ENCODE results near the gene NBEA. TPM values are rescaled to one million over a fixed set of nuclear protein-coding genes. Genes with fewer than 3 reads are reported as not detected.
"Not testable (repeated sequence)": the region's sequence is repeated elsewhere in the genome, so short reads cannot be mapped to it uniquely, and the experiment has no call there.

Gene NBEA
- total RNA-seq, 2 donors from 2014 or later, result 17.5 to 24.7 TPM

DNA sequence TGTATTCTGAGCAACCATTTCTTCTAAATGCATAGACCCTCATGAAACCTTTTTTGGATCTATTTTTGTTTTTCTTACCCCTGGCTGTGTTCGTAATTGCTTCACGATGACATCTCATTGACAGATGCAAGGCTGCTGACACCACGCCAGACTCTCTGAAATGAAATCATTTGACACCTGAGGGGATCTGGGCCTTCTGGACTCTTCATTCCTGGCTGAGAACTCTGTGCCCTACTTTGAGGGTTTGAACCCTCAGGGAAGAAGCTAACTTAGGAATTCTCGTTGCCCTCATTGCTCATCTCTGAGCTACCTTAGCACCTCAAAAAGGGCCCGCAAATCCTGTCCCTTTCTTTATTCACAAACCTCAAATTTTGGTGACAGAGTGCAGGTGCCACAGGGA, 40.5 kb upstream of the NBEA start:
- TF ChIP-seq CTCF (IDR thresholded peaks at IDR 0.05), result no peak
- no peaks in the 10 kb centered on the region for H3K4me1 ChIP-seq
- H3K36me3 ChIP-seq, result no peaks in the 10 kb centered on the region

DNA sequence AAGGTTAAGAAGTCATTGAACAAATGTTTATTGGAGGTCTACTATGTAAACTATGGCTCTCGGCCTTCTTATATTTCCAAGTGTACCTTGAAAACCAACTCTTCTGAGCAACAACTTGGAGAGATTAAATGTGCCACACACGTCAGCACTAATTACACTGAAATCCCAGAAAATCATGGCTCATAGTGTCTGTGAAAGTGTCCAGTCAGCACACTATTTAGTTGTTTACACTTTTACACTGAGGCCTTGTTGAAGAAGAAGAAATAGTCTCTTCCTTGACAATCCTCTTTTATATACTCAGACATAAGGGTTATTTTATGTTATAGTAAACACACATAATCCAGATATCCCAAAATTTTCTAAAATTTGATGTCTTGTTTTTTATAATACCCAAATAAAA, 30.9 kb upstream of the NBEA start:
- no peaks in the 10 kb centered on the region for H3K4me1 ChIP-seq
- DNase-seq (ENCODE audit: low spot score), result no peak
- no peak overlapping the region for H3K27ac ChIP-seq
- TF ChIP-seq CTCF (IDR thresholded peaks at IDR 0.05), result no peak
- no peaks in the 10 kb centered on the region for H3K36me3 ChIP-seq
- H3K27me3 ChIP-seq, result no peaks in the 10 kb centered on the region
- no peaks in the 10 kb centered on the region for H3K9me3 ChIP-seq
- H3K4me3 ChIP-seq, result no peak overlapping the region

More for the DNA sequence above, 40.5 kb upstream of the NBEA start:
- no peak for DNase-seq (ENCODE audit: low spot score)
- H3K27ac ChIP-seq, result no peak overlapping the region
- no peaks in the 10 kb centered on the region for H3K9me3 ChIP-seq
- no peak overlapping the region for H3K4me3 ChIP-seq
- no peaks in the 10 kb centered on the region for H3K27me3 ChIP-seq

DNA sequence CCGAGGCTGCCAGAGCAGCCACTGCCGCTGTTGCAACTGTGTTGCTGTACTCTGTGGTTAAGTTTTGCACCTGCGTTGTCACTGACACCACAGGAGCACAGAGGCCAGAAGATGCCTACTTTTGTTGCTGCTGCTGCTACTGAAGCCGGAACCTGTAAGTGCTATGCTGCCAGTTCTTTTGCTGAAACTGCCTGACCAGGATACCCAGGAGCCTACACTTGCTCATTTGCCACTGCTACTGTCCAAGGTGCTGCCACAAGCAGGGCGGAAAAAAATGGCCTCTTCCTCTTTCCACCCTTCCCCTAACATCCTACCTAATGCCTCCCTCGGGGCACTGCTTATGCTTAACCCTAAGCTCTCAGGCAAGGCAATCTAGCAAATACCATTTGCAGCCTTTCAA, 29.0 kb upstream of the NBEA start:
- H3K27ac ChIP-seq, result no peak overlapping the region
- no peak overlapping the region for H3K4me3 ChIP-seq
- H3K9me3 ChIP-seq, result no peaks in the 10 kb centered on the region
- H3K27me3 ChIP-seq, result no peaks in the 10 kb centered on the region
- no peaks in the 10 kb centered on the region for H3K4me1 ChIP-seq
- TF ChIP-seq CTCF (IDR thresholded peaks at IDR 0.05), result no peak
- DNase-seq (ENCODE audit: low spot score), result no peak
- H3K36me3 ChIP-seq, result no peaks in the 10 kb centered on the region

GRCh38 chr13:34914416-34914815, 27.7 kb upstream of the NBEA start:
- Histone ChIP-seq H3K9me3 (no peaks in the 10 kb centered on the region), H3K36me3 (no peaks in the 10 kb centered on the region), H3K4me3 (no peak overlapping the region), H3K4me1 (no peaks in the 10 kb centered on the region), H3K27me3 (no peaks in the 10 kb centered on the region), H3K27ac (no peak overlapping the region)
- DNase-seq (ENCODE audit: low spot score), result no peak
- no peak for TF ChIP-seq CTCF (IDR thresholded peaks at IDR 0.05)

GRCh38 chr13:34926508-34926907, 15.6 kb upstream of the NBEA start:
- DNase-seq (ENCODE audit: low spot score), result no peak
- H3K4me3 ChIP-seq, result no peak overlapping the region
- no peaks in the 10 kb centered on the region for H3K9me3 ChIP-seq
- no peaks in the 10 kb centered on the region for H3K27me3 ChIP-seq
- H3K36me3 ChIP-seq, result no peaks in the 10 kb centered on the region
- no peak for TF ChIP-seq CTCF (IDR thresholded peaks at IDR 0.05)
- H3K27ac ChIP-seq, result no peak overlapping the region
- no peaks in the 10 kb centered on the region for H3K4me1 ChIP-seq

DNA sequence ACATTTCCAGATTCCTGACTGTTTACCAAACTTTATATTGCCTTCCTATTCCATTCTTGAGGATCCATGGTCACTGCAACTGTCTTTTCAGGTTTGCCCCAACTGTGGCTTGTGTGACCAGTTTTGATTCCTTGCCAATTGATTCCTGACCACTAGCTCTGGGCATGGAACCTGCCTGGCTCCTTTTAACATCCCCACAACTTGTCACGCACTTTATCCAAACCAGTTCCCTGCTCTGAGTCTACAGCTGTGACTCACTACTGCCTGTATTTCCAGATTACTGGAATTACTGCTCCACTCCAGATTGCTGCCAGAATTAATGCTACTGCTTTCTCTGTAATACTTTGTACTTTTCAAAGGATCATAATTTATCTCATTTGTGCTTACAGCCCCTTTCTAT, 13.4 kb upstream of the NBEA start:
- not testable (repeated sequence) for H3K27me3 ChIP-seq; DNase-seq (ENCODE audit: low spot score); H3K27ac ChIP-seq; H3K4me3 ChIP-seq; H3K36me3 ChIP-seq; H3K9me3 ChIP-seq; H3K4me1 ChIP-seq

Measured in right atrium auricular region (tissue), 2 donors.